OCI-LY1 (cell line): ENCODE results near the gene MNX1.

Experiments used
- H2AFZ ChIP-seq: fragments of 200-600 bp; sonication (generic), shearing (Covaris generic); 2 replicates; pipeline ENCODE4 v1.6.0; 2014; ENCODE audit warnings: antibody characterized with exemption, mild to moderate bottlenecking, low read length
- H3F3A ChIP-seq: fragments of 200-600 bp; sonication (generic), shearing (Covaris generic); 2 replicates; pipeline ENCODE4 v1.6.0; 2014; ENCODE audit warnings: mild to moderate bottlenecking, antibody characterized with exemption, low read length, moderate library complexity; ENCODE audit not compliant: insufficient read depth
- H3K27ac ChIP-seq: fragments of 200-600 bp; sonication (generic); 2 replicates; pipeline ENCODE4 v1.5.1; 2014; ENCODE audit warnings: low read length, mixed run types, mild to moderate bottlenecking, low read depth; ENCODE audit not compliant: poor library complexity, severe bottlenecking
- H3K27me3 ChIP-seq: fragments of 200-600 bp; sonication (generic); 2 replicates; pipeline ENCODE4 v1.6.0; 2014; ENCODE audit warnings: antibody characterized with exemption, mild to moderate bottlenecking, low read length, moderate library complexity; ENCODE audit not compliant: insufficient read depth
- H3K36me3 ChIP-seq: fragments of 200-600 bp; sonication (generic); 2 replicates; pipeline ENCODE4 v1.6.1; 2014; ENCODE audit warnings: mild to moderate bottlenecking, antibody characterized with exemption, low read length, moderate library complexity, mixed read lengths; ENCODE audit not compliant: insufficient read depth
- H3K4me1 ChIP-seq: fragments of 200-600 bp; sonication (generic); 2 replicates; pipeline ENCODE4 v1.5.1; 2014; ENCODE audit warnings: mild to moderate bottlenecking, low read length, moderate library complexity; ENCODE audit not compliant: insufficient read depth, severe bottlenecking
- H3K4me2 ChIP-seq: fragments of 200-600 bp; sonication (generic), shearing (Covaris generic); 2 replicates; pipeline ENCODE4 v1.6.1; 2014; ENCODE audit warnings: low read length
- H3K4me3 ChIP-seq: fragments of 200-600 bp; sonication (generic); 2 replicates; pipeline ENCODE4 v1.5.1; 2014; ENCODE audit warnings: low read length, low read depth, mild to moderate bottlenecking, mixed read lengths; ENCODE audit not compliant: poor library complexity, severe bottlenecking
- H3K79me2 ChIP-seq: fragments of 200-600 bp; shearing (Covaris generic); 2 replicates; pipeline ENCODE4 v1.6.1; 2016; ENCODE audit warnings: mixed run types, low read length, mixed read lengths; ENCODE audit not compliant: insufficient read depth
- H3K9ac ChIP-seq: fragments of 200-600 bp; sonication (generic), shearing (Covaris generic); 2 replicates; pipeline ENCODE4 v1.6.1; 2014; ENCODE audit warnings: mild to moderate bottlenecking, low read length, mixed read lengths
- H3K9me2 ChIP-seq: fragments of 200-600 bp; sonication (generic), shearing (Covaris generic); 2 replicates; pipeline ENCODE4 v1.6.1; 2014; ENCODE audit warnings: low read depth, mild to moderate bottlenecking, low read length, mixed read lengths
- H3K9me3 ChIP-seq: fragments of 200-600 bp; shearing (Covaris generic); 2 replicates; pipeline ENCODE4 v1.6.1; 2014; ENCODE audit warnings: low read length, mixed read lengths
- H4K20me1 ChIP-seq: fragments of 200-600 bp; sonication (generic), shearing (Covaris generic); 2 replicates; pipeline ENCODE4 v1.6.0; 2016; ENCODE audit warnings: mild to moderate bottlenecking, low read length; ENCODE audit not compliant: insufficient read depth
- EZH2 ChIP-seq: fragments of 200-600 bp; sonication (generic), shearing (Covaris generic); IDR thresholded peaks from 2 replicates; pipeline ENCODE4 v1.8.0; 2017; ENCODE audit warnings: borderline replicate concordance, mixed run types, mild to moderate bottlenecking, antibody characterized with exemption, low read length, moderate library complexity, mixed read lengths
- TF ChIP-seq, protein P1 (sequence below): fragments of 200-600 bp; sonication (generic), shearing (Covaris generic); IDR thresholded peaks from 2 replicates; pipeline ENCODE4 v1.5.1; 2017; ENCODE audit warnings: mild to moderate bottlenecking, antibody characterized with exemption, low read length, moderate library complexity, mixed read lengths

Gene MNX1

DNA sequence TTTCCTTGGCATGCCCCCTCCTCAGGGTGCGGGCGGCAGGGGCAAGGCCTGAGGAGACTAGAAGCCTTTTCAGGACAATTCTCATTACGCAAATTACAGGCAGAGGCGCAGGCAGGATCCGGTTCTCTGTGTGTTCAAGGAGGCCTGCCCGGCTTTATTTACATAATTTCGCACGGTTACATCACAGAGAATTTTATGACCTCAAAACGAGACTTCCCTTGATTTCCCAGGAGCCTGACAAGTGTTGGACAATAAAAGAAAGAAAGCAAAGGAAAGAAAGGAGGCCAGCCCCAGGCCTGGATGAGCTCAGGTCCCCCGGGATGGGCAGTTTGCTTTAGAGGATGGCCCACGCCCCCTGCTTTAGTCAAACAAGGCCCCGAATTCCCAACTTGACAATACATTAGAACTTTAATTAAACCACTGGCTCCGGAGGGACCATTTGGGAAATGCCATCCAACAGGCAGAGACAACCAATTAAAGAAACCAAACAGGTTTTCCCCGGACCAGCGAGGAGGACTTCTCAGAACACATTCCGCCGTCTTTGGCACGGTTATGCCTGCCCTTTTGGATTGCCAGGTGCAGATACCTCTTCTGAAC lies 2.9 kb downstream of the MNX1 start:
- no peaks in the 10 kb centered on the region for H3F3A ChIP-seq
- TF ChIP-seq EZH2: no peak
- TF ChIP-seq, protein P1, sequence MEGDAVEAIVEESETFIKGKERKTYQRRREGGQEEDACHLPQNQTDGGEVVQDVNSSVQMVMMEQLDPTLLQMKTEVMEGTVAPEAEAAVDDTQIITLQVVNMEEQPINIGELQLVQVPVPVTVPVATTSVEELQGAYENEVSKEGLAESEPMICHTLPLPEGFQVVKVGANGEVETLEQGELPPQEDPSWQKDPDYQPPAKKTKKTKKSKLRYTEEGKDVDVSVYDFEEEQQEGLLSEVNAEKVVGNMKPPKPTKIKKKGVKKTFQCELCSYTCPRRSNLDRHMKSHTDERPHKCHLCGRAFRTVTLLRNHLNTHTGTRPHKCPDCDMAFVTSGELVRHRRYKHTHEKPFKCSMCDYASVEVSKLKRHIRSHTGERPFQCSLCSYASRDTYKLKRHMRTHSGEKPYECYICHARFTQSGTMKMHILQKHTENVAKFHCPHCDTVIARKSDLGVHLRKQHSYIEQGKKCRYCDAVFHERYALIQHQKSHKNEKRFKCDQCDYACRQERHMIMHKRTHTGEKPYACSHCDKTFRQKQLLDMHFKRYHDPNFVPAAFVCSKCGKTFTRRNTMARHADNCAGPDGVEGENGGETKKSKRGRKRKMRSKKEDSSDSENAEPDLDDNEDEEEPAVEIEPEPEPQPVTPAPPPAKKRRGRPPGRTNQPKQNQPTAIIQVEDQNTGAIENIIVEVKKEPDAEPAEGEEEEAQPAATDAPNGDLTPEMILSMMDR: no peak
- H3K4me3 ChIP-seq: no peak overlapping the region
- H3K27me3 ChIP-seq: peaks cover 5% of the 10 kb centered on the region
- H3K9ac ChIP-seq: no peak overlapping the region
- no peaks in the 10 kb centered on the region for H3K9me3 ChIP-seq
- H3K4me1 ChIP-seq: peaks cover 18% of the 10 kb centered on the region
- no peaks in the 10 kb centered on the region for H3K79me2 ChIP-seq
- H3K9me2 ChIP-seq: no peaks in the 10 kb centered on the region
- H3K36me3 ChIP-seq: no peaks in the 10 kb centered on the region
- H4K20me1 ChIP-seq: no peaks in the 10 kb centered on the region
- no peak overlapping the region for H3K27ac ChIP-seq
- H3K4me2 ChIP-seq: no peak overlapping the region
- no peak overlapping the region for H2AFZ ChIP-seq

DNA sequence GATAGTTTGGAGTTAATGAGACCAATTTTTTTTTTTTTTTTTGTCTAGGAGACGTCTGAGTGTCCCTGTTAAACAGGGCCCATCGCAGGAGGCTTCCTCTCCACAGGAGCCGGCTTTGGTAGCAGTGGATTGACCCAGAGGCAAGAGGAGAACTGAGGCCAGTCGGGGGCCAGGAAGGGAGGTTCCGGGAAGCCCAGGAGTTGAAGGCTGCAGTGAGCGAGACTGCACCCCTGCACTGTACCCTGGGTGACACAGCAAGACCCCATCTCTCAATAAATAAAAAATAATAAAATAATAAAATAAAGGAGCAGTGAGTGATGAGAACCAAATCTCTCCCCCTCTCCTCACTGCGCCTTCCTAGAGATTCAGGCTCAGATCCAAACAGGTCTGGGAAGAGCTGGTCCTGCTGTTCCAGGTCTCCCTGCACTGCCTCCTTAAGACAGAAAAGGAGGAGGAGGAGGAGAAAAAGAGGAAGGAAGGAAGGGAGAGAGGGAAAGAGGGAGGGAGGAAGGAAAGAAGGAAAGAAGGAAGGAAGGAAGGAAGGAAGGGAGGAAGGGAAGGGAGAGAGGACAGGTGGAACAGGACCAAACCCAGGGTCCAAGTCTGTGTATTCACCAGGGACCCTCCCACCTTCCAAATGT lies 3.5 kb downstream of the MNX1 start:
- Histone ChIP-seq H3K4me1 (peaks cover 18% of the 10 kb centered on the region), H3K9me2 (no peaks in the 10 kb centered on the region), H4K20me1 (no peaks in the 10 kb centered on the region), H3K27ac (no peak overlapping the region), H3F3A (no peaks in the 10 kb centered on the region), H3K9me3 (no peaks in the 10 kb centered on the region), H3K9ac (no peak overlapping the region), H3K79me2 (no peaks in the 10 kb centered on the region), H3K36me3 (no peaks in the 10 kb centered on the region), H3K4me2 (no peak overlapping the region), H3K27me3 (peaks cover 11% of the 10 kb centered on the region), H2AFZ (no peak overlapping the region), H3K4me3 (no peak overlapping the region)
- TF ChIP-seq EZH2: no peak
- TF ChIP-seq, protein P1: no peak

DNA sequence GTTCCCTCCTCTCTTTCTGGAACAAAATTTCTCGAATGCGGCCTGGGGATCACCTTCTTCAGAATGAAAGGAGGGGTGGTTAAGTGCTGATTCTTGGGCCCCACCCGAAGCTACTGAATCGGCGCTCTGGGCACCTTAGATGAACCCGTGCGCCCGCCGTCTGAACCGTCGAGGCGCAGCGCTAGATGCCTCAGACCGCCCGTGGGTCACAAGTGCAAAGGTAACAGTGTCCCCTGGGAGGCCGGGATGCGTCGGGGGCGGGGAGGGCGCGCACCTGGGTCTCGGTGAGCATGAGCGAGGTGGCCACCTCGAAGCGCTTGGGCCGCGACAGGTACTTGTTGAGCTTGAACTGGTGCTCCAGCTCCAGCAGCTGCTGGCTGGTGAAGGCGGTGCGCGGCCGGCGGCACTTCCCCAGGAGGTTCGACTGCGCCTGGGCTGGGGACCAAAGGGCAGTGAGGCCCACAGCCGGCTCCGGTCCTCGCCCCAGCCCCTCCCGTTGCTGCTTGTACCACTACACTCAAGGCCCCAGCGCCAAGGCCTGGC lies 4.2 kb downstream of the MNX1 start:
- H3F3A ChIP-seq: no peaks in the 10 kb centered on the region
- H3K27me3 ChIP-seq: peaks cover 11% of the 10 kb centered on the region
- TF ChIP-seq EZH2: no peak
- TF ChIP-seq, protein P1: no peak
- no peak overlapping the region for H2AFZ ChIP-seq
- no peaks in the 10 kb centered on the region for H3K9me3 ChIP-seq
- no peaks in the 10 kb centered on the region for H3K9me2 ChIP-seq
- H3K36me3 ChIP-seq: no peaks in the 10 kb centered on the region
- no peaks in the 10 kb centered on the region for H4K20me1 ChIP-seq
- no peak overlapping the region for H3K27ac ChIP-seq
- no peak overlapping the region for H3K9ac ChIP-seq
- no peak overlapping the region for H3K4me3 ChIP-seq
- no peak overlapping the region for H3K4me2 ChIP-seq
- H3K79me2 ChIP-seq: no peaks in the 10 kb centered on the region
- peaks cover 12% of the 10 kb centered on the region for H3K4me1 ChIP-seq
